ENCODE results near the gene LHFPL4. TPM values are rescaled to one million over a fixed set of nuclear protein-coding genes. Genes with fewer than 3 reads are reported as not detected.

The LHFPL4 gene
- total and polyA plus RNA-seq, 2 of the 4 experiments (the other 2 are of a cell fraction): not detected

DNA sequence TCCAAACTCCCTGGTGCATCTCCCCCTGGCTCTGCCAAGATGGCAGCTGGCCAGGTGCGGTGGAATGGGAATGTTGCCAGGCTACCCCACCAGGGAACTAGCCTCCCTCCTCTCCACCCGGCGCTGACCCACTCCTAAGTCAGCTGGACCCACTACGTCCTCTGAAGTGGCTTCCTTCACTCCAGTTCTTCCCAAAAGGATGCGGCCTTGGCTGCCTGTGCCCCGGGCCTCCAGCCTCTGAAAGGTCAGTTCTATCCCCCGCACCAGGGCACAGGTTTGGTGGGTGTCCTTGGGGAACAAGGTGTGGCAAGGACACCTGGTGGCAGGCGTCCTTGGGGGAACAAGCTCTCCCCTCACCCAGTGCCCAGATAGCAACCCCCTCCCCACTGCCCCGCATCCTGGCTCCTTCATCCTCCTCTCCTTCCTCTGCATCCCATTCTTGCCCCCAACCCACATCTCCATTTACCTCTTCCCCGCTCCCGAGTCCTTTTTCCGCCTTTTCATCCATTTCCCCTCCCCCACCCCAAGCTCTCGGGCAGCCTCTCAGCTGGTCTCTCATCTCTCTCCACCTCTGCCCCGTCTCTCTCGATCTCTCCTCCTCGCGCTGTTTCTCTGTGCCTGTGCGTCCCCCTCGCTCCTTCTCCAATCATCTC lies 54.0 kb downstream of the LHFPL4 start:
- H3K4me2 ChIP-seq (ENCODE audit: low read depth, low read length): peak overlapping the region; percentile 48; the same call in 1 of the 2 replicates
- H3K36me3 ChIP-seq (ENCODE audit: control insufficient read depth, insufficient read depth, low read length): no peaks in the 10 kb centered on the region
- no peak overlapping the region for H4K8ac ChIP-seq (ENCODE audit: low read depth in 2 of 2, low read length in 2 of 2)
- CTCF ChIA-PET: interaction anchor here (0.6 kb wide), 1 partner anchor 100 kb away, joined by 4 read pairs; no protein-coding TSS in a partner anchor
- H2BK120ac ChIP-seq (ENCODE audit: low read depth, low read length): no peak overlapping the region
- H3K4me1 ChIP-seq (ENCODE audit: control insufficient read depth, insufficient read depth, low read length): peaks cover 5% of the 10 kb centered on the region
- no peak overlapping the region for H3K4me3 ChIP-seq (ENCODE audit: insufficient read depth, low read depth, low read length)
- peak overlapping the region; percentile 76 for H2AFZ ChIP-seq (replicated peaks; ENCODE audit: low read length, poor library complexity)
- POLR2A ChIA-PET (ENCODE audit: unreplicated experiment): no interaction called here
- intact Hi-C loops (cut with micrococcal nuclease): no loop called here
- H2BK15ac ChIP-seq (ENCODE audit: low read depth, low read length): no peak overlapping the region
- H3K9me1 ChIP-seq (ENCODE audit: insufficient read depth, low read length): peaks cover 6% of the 10 kb centered on the region; the same call in 1 of the 2 replicates
- H3K23ac ChIP-seq (ENCODE audit: low read depth, low read length): no peak overlapping the region; the same call in 1 of the 2 replicates
- no peak overlapping the region for H2BK5ac ChIP-seq (ENCODE audit: low read depth, low read length, poor library complexity, severe bottlenecking)
- H3K9me3 ChIP-seq (ENCODE audit: control insufficient read depth, insufficient read depth, low read length): no peaks in the 10 kb centered on the region
- no peak overlapping the region for H3K56ac ChIP-seq (ENCODE audit: extremely low read depth, insufficient read depth, low read length)
- in situ Hi-C loops (cut with MboI; ENCODE audit: low sequenced_read_pairs): no loop called here
- no peak overlapping the region for H3K14ac ChIP-seq (replicated peaks; ENCODE audit: low read depth, low read length)
- BruUV-seq (replicated peaks): no TSS peak
- ATAC-seq (ENCODE audit: low read depth): 0 out of 2 replicates have a peak, but pooled peaks have one; percentile 3
- no peak overlapping the region for H2AK9ac ChIP-seq (replicated peaks; ENCODE audit: low read depth, low read length, poor library complexity)
- no peak overlapping the region for H3K18ac ChIP-seq (ENCODE audit: low read depth, low read length)
- H3K79me1 ChIP-seq (ENCODE audit: low read depth in 1 of 2, low read length in 2 of 2): no peaks in the 10 kb centered on the region
- H4K91ac ChIP-seq (ENCODE audit: insufficient read depth, low read depth, low read length): no peak overlapping the region
- peaks cover 3% of the 10 kb centered on the region; the same call in 1 of the 2 replicates for H3K27me3 ChIP-seq (ENCODE audit: control insufficient read depth, insufficient read depth, low read length)
- H2BK20ac ChIP-seq (ENCODE audit: low read depth, low read length): no peak overlapping the region
- no peak overlapping the region for H2AK5ac ChIP-seq (ENCODE audit: low read depth, low read length)
- WGBS, 2 experiments (ENCODE audit: extremely low coverage in 2 of 2, insufficient read length in 1 of 2): 8% methylated on average over 9 of the region's 19 CpGs; no CpG with 5 or more reads in 1 of the 2 experiments
- DNase-seq: no peak
- dilution Hi-C loops (cut with HindIII; ENCODE audit: low sequenced_read_pairs, unreplicated experiment): no loop called here
- peaks cover 3% of the 10 kb centered on the region; the same call in 1 of the 2 replicates for H4K20me1 ChIP-seq (ENCODE audit: insufficient read depth, low read length)
- no peak overlapping the region for H3K4ac ChIP-seq (ENCODE audit: low read depth, low read length)
- no peak overlapping the region for H4K5ac ChIP-seq (ENCODE audit: low read depth, low read length)
- H3K9ac ChIP-seq (ENCODE audit: low read depth, low read length): no peak overlapping the region
- H3K27ac ChIP-seq (ENCODE audit: insufficient read depth, low read length): no peak overlapping the region
- TF ChIP-seq SMC3 (IDR thresholded peaks at IDR 0.05; ENCODE audit: low read depth, low read length) (no peak), MAZ (IDR thresholded peaks at IDR 0.05; ENCODE audit: borderline replicate concordance, low read depth, low read length) (no peak), NFE2L2 (IDR thresholded peaks at IDR 0.05; ENCODE audit: low read depth, low read length) (no peak), RAD21 (IDR thresholded peaks at IDR 0.05; ENCODE audit: low read length) (no peak), FOS (IDR thresholded peaks at IDR 0.05; ENCODE audit: low read depth, low read length) (no peak), RFX5 (IDR thresholded peaks at IDR 0.05; ENCODE audit: low read depth, low read length) (no peak), CHD1 (IDR thresholded peaks at IDR 0.05; ENCODE audit: low read depth, low read length) (no peak), RCOR1 (IDR thresholded peaks at IDR 0.05; ENCODE audit: insufficient replicate concordance, low read length) (no peak), CEBPB (IDR thresholded peaks at IDR 0.05; ENCODE audit: low read depth, low read length) (no peak), POLR2A (IDR thresholded peaks at IDR 0.05; ENCODE audit: low read depth, low read length) (no peak), MAFK (IDR thresholded peaks at IDR 0.05; ENCODE audit: low read depth, low read length) (no peak), BHLHE40 (IDR thresholded peaks at IDR 0.05; ENCODE audit: low read depth, low read length) (no peak), MXI1 (IDR thresholded peaks at IDR 0.05; ENCODE audit: borderline replicate concordance, low read depth, low read length) (no peak)
- TF ChIP-seq, protein P1, sequence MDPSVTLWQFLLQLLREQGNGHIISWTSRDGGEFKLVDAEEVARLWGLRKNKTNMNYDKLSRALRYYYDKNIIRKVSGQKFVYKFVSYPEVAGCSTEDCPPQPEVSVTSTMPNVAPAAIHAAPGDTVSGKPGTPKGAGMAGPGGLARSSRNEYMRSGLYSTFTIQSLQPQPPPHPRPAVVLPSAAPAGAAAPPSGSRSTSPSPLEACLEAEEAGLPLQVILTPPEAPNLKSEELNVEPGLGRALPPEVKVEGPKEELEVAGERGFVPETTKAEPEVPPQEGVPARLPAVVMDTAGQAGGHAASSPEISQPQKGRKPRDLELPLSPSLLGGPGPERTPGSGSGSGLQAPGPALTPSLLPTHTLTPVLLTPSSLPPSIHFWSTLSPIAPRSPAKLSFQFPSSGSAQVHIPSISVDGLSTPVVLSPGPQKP (IDR thresholded peaks at IDR 0.05; ENCODE audit: borderline replicate concordance, low read depth, low read length): no peak
- TF ChIP-seq, protein P2, sequence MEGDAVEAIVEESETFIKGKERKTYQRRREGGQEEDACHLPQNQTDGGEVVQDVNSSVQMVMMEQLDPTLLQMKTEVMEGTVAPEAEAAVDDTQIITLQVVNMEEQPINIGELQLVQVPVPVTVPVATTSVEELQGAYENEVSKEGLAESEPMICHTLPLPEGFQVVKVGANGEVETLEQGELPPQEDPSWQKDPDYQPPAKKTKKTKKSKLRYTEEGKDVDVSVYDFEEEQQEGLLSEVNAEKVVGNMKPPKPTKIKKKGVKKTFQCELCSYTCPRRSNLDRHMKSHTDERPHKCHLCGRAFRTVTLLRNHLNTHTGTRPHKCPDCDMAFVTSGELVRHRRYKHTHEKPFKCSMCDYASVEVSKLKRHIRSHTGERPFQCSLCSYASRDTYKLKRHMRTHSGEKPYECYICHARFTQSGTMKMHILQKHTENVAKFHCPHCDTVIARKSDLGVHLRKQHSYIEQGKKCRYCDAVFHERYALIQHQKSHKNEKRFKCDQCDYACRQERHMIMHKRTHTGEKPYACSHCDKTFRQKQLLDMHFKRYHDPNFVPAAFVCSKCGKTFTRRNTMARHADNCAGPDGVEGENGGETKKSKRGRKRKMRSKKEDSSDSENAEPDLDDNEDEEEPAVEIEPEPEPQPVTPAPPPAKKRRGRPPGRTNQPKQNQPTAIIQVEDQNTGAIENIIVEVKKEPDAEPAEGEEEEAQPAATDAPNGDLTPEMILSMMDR (conservative IDR thresholded peaks at IDR 0.05; ENCODE audit: low read depth, low read length): no peak
